ENCODE measurements around the gene EBI3.

DNA sequence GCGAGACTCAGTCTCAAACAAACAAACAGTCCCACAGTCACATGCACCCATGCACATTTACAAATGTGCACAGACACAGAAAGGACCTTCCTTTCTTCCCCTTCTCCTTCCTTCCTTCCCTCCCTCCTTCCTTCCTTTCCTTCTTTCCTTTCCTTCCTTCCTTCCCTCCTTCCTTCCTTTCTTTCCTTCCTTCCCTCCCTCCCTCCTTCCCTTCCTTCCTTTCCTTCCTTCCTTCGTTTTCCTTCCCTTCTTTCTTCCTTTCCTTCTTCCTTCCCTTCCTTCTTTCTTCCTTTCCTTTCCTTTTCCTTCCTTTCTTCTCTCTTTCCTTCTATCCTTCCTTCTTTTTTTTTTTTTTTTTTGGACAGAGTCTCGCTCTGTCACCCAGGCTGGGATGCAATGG lies 16.2 kb upstream of the EBI3 start:
- TF ChIP-seq, protein P1, sequence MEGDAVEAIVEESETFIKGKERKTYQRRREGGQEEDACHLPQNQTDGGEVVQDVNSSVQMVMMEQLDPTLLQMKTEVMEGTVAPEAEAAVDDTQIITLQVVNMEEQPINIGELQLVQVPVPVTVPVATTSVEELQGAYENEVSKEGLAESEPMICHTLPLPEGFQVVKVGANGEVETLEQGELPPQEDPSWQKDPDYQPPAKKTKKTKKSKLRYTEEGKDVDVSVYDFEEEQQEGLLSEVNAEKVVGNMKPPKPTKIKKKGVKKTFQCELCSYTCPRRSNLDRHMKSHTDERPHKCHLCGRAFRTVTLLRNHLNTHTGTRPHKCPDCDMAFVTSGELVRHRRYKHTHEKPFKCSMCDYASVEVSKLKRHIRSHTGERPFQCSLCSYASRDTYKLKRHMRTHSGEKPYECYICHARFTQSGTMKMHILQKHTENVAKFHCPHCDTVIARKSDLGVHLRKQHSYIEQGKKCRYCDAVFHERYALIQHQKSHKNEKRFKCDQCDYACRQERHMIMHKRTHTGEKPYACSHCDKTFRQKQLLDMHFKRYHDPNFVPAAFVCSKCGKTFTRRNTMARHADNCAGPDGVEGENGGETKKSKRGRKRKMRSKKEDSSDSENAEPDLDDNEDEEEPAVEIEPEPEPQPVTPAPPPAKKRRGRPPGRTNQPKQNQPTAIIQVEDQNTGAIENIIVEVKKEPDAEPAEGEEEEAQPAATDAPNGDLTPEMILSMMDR (conservative IDR thresholded peaks at IDR 0.05): no peak
- TF ChIP-seq EZH2 (IDR thresholded peaks at IDR 0.05; ENCODE audit: low read depth): no peak

Data from PC-9 (cell line).